Endodermal cell (in vitro differentiated cells): ENCODE measurements around the gene ANO9. TPM values are rescaled to one million over a fixed set of nuclear protein-coding genes. Genes with fewer than 3 reads are reported as not detected.
A peak's percentile ranks its signal among the peaks of the same experiment; 100 is the strongest.

Source experiments
- DNase-seq: peaks from one replicate; pipeline ENCODE4 v3.0.0-alpha.2; 2017
- H3K27ac ChIP-seq: 2 replicates; pipeline ENCODE4 v1.5.1; 2013; ENCODE audit warnings: mild to moderate bottlenecking, low read depth, low read length, moderate library complexity
- H3K27me3 ChIP-seq: 2 replicates; pipeline ENCODE4 v1.6.1; 2013; ENCODE audit warnings: mild to moderate bottlenecking, low read length, moderate library complexity; ENCODE audit not compliant: insufficient read depth, control insufficient read depth, poor library complexity, severe bottlenecking
- H3K36me3 ChIP-seq: 2 replicates; pipeline ENCODE4 v1.7.0; 2013; ENCODE audit warnings: mild to moderate bottlenecking, low read length, moderate library complexity; ENCODE audit not compliant: control insufficient read depth, insufficient read depth
- H3K4me1 ChIP-seq: one replicate; pipeline ENCODE4 v1.7.0; 2013; ENCODE audit warnings: low read length; ENCODE audit not compliant: control insufficient read depth, insufficient read depth
- H3K4me3 ChIP-seq: 2 replicates; pipeline ENCODE4 v1.5.1; 2013; ENCODE audit warnings: mild to moderate bottlenecking, low read length, moderate library complexity
- H3K9ac ChIP-seq: 2 replicates; pipeline ENCODE4 v1.6.1; 2013; ENCODE audit warnings: mild to moderate bottlenecking, low read length, moderate library complexity; ENCODE audit not compliant: poor library complexity, severe bottlenecking; ENCODE audit errors: extremely low read depth
- H3K9me3 ChIP-seq: 2 replicates; pipeline ENCODE4 v1.6.1; 2013; ENCODE audit warnings: mild to moderate bottlenecking, low read length, moderate library complexity; ENCODE audit not compliant: control insufficient read depth
- H3K27ac Mint-ChIP-seq: 2 replicates; pipeline ENCODE4 v1.8.0; 2020; ENCODE audit warnings: mixed read lengths
- H3K27me3 Mint-ChIP-seq: 2 replicates; pipeline ENCODE4 v1.8.0; 2021; ENCODE audit warnings: mild to moderate bottlenecking, mixed read lengths; ENCODE audit not compliant: insufficient read depth
- H3K36me3 Mint-ChIP-seq: 2 replicates; pipeline ENCODE4 v1.8.0; 2020; ENCODE audit warnings: low read depth, mixed read lengths
- H3K4me1 Mint-ChIP-seq: 2 replicates; pipeline ENCODE4 v1.8.0; 2020; ENCODE audit warnings: mixed read lengths
- H3K4me3 Mint-ChIP-seq: 2 replicates; pipeline ENCODE4 v1.8.0; 2020; ENCODE audit warnings: mild to moderate bottlenecking, moderate library complexity, mixed read lengths
- H3K9me3 Mint-ChIP-seq: 2 replicates; pipeline ENCODE4 v1.8.0; 2020; ENCODE audit warnings: mild to moderate bottlenecking, mixed read lengths
- WGBS, 2 experiments: methylation state at CpG; one replicate each; pipeline versions ENCODE4 v1.1.5 to v1.1.7; 2013; ENCODE audit warnings: missing lambda C conversion rate in 2 of 2, mixed read lengths in 1 of 2; ENCODE audit not compliant: insufficient coverage in 1 of 2, insufficient read length in 1 of 2; 5-methylcytosine and 5-hydroxymethylcytosine counted together
- total RNA-seq, 2 donors: library from RNA; stranded (reverse); fragmentation: NEBNext Ultra II Directional in 1 of 2; extraction: Animal tissue kit (Norgen Biotek cat#: 25700) in 1 of 2; gene quantifications; 2 replicates in 1 of 2; 3 replicates in 1 of 2; pipeline ENCODE4 v1.2.1, GENCODE V29; 2021
- TF ChIP-seq, protein P1 (sequence below): fragments of 200-600 bp; sonication (generic); conservative IDR thresholded peaks from 2 replicates; pipeline ENCODE4 v1.5.0; 2021; ENCODE audit warnings: antibody characterized with exemption, mild to moderate bottlenecking

ANO9 gene
- total RNA-seq, 2 donors from 2014 or later = 16.8 to 17.8 TPM

DNA sequence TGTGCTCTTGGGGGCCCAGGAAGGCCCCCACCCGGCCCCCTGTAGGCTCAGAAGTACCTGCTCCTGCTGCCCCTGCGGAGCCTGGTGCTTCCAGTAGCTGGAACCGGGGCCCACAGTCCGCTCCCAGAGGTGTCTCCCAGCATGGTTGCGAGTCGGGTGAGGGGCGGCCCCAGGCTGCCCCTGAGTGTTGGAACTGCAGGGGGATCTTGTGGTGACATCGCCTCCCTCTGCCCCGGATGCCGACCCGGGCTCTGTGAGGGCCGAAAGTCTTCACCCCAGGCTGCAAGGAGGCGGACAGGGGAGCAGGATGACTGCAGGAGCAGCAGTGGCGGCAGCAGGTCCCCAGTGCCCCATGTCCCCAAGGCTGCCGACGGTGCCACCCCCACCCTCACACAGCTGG, 57.3 kb downstream of the ANO9 start:
- Histone ChIP-seq H3K4me3 (no peak overlapping the region), H3K27ac (no peak overlapping the region), H3K9ac (no peak overlapping the region), H3K36me3 (no peaks in the 10 kb centered on the region), H3K4me1 (no peaks in the 10 kb centered on the region), H3K9me3 (no peaks in the 10 kb centered on the region), H3K27me3 (peaks cover 15% of the 10 kb centered on the region)
- Mint-ChIP-seq H3K36me3 (peaks cover 8% of the 10 kb centered on the region), H3K27me3 (peaks cover 20% of the 10 kb centered on the region), H3K4me3 (no peak overlapping the region), H3K9me3 (peaks cover 5% of the 10 kb centered on the region), H3K4me1 (no peaks in the 10 kb centered on the region), H3K27ac (no peak overlapping the region)
- WGBS, 2 experiments = 90 to 94% methylated on average over 3 to 14 of the region's 16 CpGs
- no peak for DNase-seq
- TF ChIP-seq, protein P1, sequence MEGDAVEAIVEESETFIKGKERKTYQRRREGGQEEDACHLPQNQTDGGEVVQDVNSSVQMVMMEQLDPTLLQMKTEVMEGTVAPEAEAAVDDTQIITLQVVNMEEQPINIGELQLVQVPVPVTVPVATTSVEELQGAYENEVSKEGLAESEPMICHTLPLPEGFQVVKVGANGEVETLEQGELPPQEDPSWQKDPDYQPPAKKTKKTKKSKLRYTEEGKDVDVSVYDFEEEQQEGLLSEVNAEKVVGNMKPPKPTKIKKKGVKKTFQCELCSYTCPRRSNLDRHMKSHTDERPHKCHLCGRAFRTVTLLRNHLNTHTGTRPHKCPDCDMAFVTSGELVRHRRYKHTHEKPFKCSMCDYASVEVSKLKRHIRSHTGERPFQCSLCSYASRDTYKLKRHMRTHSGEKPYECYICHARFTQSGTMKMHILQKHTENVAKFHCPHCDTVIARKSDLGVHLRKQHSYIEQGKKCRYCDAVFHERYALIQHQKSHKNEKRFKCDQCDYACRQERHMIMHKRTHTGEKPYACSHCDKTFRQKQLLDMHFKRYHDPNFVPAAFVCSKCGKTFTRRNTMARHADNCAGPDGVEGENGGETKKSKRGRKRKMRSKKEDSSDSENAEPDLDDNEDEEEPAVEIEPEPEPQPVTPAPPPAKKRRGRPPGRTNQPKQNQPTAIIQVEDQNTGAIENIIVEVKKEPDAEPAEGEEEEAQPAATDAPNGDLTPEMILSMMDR = no peak

DNA sequence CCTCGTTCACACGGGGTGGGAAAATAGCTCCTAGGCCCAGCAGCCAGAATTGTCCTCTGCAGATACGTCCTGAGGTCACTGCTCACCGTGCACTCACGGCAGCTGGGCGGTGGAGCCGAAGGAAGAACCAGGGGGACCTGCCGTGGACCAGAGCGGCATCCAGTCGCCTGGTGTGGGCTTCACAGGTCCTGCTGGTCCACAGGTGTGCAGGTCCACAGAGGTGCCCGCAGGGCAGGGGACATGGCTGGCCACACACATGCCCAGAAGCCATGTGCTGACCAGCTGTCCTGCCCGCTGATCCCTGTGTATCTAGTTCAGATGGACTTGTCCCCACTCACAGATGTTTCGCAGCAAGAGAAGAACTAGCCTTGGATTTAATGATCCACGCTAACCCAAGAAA, 58.4 kb downstream of the ANO9 start:
- Mint-ChIP-seq H3K27me3 (peaks cover 18% of the 10 kb centered on the region), H3K9me3 (peaks cover 5% of the 10 kb centered on the region), H3K36me3 (peaks cover 13% of the 10 kb centered on the region), H3K27ac (no peak overlapping the region), H3K4me1 (no peaks in the 10 kb centered on the region), H3K4me3 (no peak overlapping the region)
- Histone ChIP-seq H3K9me3 (no peaks in the 10 kb centered on the region), H3K27me3 (peaks cover 12% of the 10 kb centered on the region), H3K4me1 (no peaks in the 10 kb centered on the region), H3K9ac (no peak overlapping the region), H3K36me3 (no peaks in the 10 kb centered on the region), H3K4me3 (no peak overlapping the region), H3K27ac (peak overlapping the region; percentile 44)
- WGBS, 2 experiments = 92 to 93% methylated on average over 8 to 14 of the region's 14 CpGs
- TF ChIP-seq, protein P1 = no peak
- no peak for DNase-seq

DNA sequence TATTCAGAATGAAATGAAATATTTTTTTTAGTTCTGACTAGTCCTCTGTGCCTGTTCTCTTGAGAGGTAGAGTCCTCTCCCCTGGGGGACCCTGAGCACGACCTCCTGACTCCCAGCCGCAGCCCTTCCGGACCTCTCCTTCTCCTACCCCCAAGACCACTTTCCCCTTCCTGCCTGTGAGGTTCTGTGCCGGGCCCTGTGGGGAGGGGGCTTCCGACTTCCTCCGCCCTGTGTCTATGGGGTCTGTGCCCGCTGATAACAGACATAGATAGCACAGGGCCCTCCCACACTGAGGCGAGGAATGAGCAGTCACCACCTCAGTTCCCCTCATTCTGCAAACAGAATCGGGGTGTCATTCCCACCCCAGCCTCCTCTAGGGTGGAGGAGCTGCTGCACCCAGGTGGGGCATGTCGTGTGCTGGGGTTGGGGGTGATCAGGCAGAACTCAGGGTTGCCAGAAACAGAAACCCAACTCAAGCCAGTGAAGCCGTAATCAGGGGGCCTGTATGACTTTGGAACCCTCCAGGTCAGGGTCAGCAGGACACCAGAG, 59.7 kb downstream of the ANO9 start:
- WGBS, 2 experiments = 93 to 100% methylated on average over 4 to 11 of the region's 11 CpGs
- no peak overlapping the region for H3K27ac ChIP-seq
- Mint-ChIP-seq H3K27me3 (peaks cover 6% of the 10 kb centered on the region), H3K4me1 (no peaks in the 10 kb centered on the region), H3K9me3 (peaks cover 5% of the 10 kb centered on the region), H3K36me3 (peaks cover 23% of the 10 kb centered on the region), H3K27ac (peak overlapping the region; percentile 61), H3K4me3 (no peak overlapping the region)
- H3K9me3 ChIP-seq = no peaks in the 10 kb centered on the region
- H3K4me1 ChIP-seq = no peaks in the 10 kb centered on the region
- DNase-seq = no peak
- H3K9ac ChIP-seq = no peak overlapping the region
- no peaks in the 10 kb centered on the region for H3K36me3 ChIP-seq
- no peaks in the 10 kb centered on the region for H3K27me3 ChIP-seq
- H3K4me3 ChIP-seq = no peak overlapping the region
- TF ChIP-seq, protein P1 = no peak
